Measurements from ENCODE around the gene IL4R. TPM values are rescaled to one million over a fixed set of nuclear protein-coding genes. Genes with fewer than 3 reads are reported as not detected.
A peak's percentile ranks its signal among the peaks of the same experiment; 100 is the strongest.

Gene IL4R
- total RNA-seq, 1 donor from 2014 or later = 12.0 TPM

GRCh38 chr16:27318392-27319256, 4.8 kb downstream of the IL4R start:
- Histone ChIP-seq H3K4me3 (no peak overlapping the region), H3K27ac (replicated peaks) (peak overlapping the region; percentile 97)
- TF ChIP-seq, protein P1, sequence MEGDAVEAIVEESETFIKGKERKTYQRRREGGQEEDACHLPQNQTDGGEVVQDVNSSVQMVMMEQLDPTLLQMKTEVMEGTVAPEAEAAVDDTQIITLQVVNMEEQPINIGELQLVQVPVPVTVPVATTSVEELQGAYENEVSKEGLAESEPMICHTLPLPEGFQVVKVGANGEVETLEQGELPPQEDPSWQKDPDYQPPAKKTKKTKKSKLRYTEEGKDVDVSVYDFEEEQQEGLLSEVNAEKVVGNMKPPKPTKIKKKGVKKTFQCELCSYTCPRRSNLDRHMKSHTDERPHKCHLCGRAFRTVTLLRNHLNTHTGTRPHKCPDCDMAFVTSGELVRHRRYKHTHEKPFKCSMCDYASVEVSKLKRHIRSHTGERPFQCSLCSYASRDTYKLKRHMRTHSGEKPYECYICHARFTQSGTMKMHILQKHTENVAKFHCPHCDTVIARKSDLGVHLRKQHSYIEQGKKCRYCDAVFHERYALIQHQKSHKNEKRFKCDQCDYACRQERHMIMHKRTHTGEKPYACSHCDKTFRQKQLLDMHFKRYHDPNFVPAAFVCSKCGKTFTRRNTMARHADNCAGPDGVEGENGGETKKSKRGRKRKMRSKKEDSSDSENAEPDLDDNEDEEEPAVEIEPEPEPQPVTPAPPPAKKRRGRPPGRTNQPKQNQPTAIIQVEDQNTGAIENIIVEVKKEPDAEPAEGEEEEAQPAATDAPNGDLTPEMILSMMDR (IDR thresholded peaks at IDR 0.05; ENCODE audit: borderline replicate concordance) = no peak

DNA sequence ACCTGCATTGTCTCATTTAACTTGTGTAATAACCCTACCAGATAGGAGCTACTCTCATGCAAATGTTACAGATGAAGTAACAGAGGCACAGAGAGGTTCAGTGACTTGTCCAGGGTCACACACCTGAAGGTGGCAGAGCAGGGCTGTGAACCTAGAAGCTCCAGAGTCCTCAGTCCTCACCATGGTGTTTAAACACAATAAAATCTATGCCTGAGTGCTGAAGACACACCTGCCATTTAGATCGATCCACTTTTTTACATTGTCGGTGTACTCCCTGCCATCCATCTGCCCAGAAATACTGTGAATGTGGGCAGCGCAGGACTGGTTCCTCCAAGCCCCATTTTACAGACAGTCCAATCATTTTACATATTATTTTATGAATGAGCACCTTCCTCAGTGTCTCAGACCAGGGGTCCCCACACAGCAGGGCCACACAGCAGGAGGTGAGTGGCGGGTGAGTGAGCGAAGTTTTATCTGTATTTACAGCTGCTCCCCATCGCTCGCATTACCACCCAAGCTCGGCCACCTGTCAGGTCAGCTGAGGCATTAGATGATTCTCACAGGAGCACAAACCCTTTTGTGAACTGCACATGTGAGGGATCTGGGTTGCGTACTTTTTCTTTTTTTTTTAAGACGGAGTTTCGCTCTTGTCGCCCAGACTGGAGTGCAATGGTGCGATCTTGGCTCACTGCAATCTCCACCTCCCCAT, 5.6 kb downstream of the IL4R start:
- TF ChIP-seq, protein P1 (IDR thresholded peaks at IDR 0.05; ENCODE audit: borderline replicate concordance) = no peak
- H3K4me3 ChIP-seq = no peak overlapping the region
- H3K27ac ChIP-seq (replicated peaks) = peak overlapping the region; percentile 97
- no peak for DNase-seq
- peaks cover 69% of the 10 kb centered on the region for H3K4me1 ChIP-seq
- no peaks in the 10 kb centered on the region for H3K9me3 ChIP-seq (replicated peaks)
- H3K27me3 ChIP-seq (ENCODE audit: low read depth) = peaks cover 58% of the 10 kb centered on the region
- no peaks in the 10 kb centered on the region for H3K36me3 ChIP-seq
- intact Hi-C loops (cut with micrococcal nuclease) = no loop called here

More at GRCh38 chr16:27318392-27319256, 4.8 kb downstream of the IL4R start:
- Histone ChIP-seq H3K9me3 (replicated peaks) (no peaks in the 10 kb centered on the region), H3K4me1 (peaks cover 75% of the 10 kb centered on the region), H3K27me3 (ENCODE audit: low read depth) (peaks cover 66% of the 10 kb centered on the region), H3K36me3 (no peaks in the 10 kb centered on the region)
- peak; percentile 47 for DNase-seq
- intact Hi-C loops (cut with micrococcal nuclease) = no loop called here

DNA sequence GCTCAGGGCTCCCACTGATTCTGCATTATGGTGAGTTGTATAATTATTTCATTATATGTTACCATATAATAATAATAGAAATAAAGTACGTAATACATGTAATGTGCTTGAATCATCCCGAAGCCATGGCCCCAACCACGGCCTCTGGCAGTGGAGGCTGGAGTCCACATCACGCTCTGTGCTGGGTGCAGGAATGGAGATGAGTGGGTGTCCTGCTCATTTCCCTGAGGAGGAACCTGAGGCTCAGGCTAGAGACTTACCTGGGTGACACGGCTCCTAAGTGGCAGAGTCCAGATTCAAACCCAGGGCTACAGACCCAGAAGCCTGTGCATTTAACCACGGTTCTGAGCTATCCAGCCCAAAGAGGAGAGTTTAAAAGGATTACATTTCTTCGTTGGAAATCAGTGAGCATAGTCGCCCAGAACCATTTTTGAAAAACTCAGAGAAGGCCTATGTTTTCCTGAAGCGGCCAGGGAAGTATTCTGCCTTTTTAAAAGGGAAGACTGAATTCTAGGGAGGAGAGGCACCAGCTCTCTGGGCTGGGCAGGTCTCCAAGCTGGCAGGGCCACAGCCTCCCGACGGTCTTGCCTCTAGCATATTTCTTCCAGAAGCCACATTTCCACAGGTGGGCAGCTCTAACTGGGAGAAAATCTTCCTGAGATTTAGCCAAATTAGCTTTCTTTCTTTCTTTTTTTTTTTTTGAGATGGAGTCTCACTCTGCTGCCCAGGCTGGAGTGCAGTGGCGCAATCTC, 6.7 kb downstream of the IL4R start:
- TF ChIP-seq, protein P1 (IDR thresholded peaks at IDR 0.05; ENCODE audit: borderline replicate concordance) = no peak
- Histone ChIP-seq H3K36me3 (no peaks in the 10 kb centered on the region), H3K9me3 (replicated peaks) (no peaks in the 10 kb centered on the region), H3K4me3 (no peak overlapping the region), H3K27ac (replicated peaks) (peak overlapping the region; percentile 21), H3K27me3 (ENCODE audit: low read depth) (peaks cover 48% of the 10 kb centered on the region), H3K4me1 (peaks cover 58% of the 10 kb centered on the region)
- intact Hi-C loops (cut with micrococcal nuclease) = no loop called here
- DNase-seq = no peak

DNA sequence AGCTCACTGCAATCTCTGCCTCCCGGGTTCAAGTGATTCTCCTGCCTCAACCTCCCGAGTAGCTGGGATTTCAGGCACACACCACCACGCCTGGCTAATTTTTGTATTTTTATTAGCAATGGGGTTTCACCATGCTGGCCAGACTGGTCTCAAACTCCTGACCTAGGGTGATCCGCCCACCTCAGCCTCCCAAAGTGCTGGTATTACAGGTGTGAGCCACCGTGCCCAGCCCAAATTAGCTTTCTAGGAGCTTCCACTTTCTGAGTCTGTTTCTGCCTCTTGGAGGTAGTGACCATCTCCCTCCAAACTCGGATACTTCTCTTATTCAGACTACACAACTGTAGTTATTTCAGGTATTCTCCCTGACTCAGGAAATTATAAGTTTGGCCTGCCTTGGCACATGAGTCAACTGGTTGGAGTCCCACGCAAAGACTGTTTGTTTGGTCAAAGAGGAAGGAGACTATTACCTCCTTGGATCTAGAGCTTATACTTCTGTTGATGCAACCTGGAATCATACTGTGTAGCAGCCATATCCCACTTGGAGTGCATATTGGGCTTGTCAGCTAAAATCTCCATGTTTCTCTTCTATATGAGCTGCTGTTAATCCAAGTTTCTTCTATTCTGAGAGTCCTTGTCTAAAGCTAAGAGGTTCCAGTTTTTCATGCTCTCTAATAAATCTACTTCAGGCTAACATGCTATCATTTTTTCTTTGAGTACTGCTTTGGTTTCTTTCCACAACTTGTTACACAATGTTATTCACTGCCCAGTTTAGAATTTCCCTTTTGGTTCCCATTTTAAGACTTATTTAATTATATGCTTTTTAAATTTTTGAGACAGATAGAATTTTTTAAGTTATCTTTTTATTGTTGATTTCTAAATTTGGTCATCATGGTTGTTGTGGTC, 7.5 kb downstream of the IL4R start:
- no peak overlapping the region for H3K4me3 ChIP-seq
- H3K4me1 ChIP-seq = peaks cover 52% of the 10 kb centered on the region
- intact Hi-C loops (cut with micrococcal nuclease) = no loop called here
- peaks cover 44% of the 10 kb centered on the region for H3K27me3 ChIP-seq (ENCODE audit: low read depth)
- TF ChIP-seq, protein P1 (IDR thresholded peaks at IDR 0.05; ENCODE audit: borderline replicate concordance) = no peak
- H3K9me3 ChIP-seq (replicated peaks) = no peaks in the 10 kb centered on the region
- peak overlapping the region; percentile 21 for H3K27ac ChIP-seq (replicated peaks)
- no peaks in the 10 kb centered on the region for H3K36me3 ChIP-seq
- DNase-seq = no peak
